ENCODE measurements around the gene ICA1L.
A peak's percentile ranks its signal among the peaks of the same experiment; 100 is the strongest.
"Not testable (repeated sequence)": the region's sequence is repeated elsewhere in the genome, so short reads cannot be mapped to it uniquely, and the experiment has no call there.

Gene ICA1L

DNA sequence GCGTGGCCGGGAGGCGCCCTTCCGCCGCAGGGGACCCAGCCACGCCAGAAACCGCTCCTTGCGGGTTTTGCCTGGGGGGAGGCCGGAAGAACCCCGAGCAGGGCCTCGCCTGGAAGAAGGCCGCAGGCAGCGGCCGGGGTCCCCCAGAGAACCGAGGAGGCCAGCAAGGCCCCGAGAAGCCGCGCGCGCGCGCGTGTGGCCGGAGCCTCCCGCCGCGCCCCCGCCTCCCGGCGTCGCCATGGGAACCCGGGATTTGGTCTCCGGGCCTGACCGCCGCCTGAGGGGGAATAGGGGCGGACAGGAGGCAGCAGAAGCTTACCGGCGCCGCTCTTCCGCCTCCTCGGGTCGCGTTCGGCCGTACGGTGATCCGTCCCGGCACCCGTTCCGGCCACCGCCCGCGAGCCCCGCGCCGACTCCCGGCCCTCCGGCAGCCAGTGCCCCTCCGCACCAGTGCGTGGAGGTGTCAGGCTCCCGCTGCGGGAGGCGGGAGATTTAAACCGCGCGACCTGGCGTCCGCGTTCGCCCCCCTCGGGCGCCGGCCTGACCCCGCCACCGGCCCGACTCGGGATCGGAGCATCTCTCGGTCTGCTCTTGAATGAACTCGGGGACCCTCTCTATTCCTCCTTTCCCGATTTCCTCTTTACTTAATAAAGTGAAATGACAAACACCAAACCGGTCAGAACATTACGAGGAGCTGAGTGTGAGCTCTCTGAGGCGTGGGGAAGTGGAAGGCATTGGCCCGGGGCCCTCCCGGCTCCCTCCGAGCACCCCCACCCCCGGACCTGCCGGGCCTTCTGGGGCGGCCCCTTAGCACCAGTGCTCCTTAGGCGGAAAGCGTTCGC lies at the start of gene ICA1L:
Gene ICA1L, minus strand, starts transcription at position 467 of the 842 bp plus-strand sequence. CDS start 42,757 bp downstream, outside the sequence.
- peak; percentile 91 for DNase-seq (ENCODE audit: low spot score)

DNA sequence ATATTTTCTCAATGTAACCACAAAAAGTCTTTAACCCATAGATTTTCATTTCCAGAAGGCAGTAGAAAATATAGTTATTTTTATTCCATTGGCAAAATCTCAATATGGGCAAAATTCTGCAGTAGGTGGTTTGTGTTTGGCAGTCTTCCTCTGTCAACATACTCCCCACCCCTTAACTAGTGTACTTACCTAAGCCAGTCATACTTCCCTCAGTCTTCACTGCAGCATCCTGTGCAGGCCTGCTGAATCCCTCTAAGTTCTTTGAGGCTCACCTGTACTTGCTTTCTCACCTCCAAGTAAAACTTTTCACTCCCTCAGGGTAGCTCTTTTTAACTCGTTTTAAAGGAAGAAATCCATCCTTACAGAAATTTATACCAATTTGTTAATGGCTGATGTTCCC lies 47.3 kb upstream of the ICA1L start:
- no peak for DNase-seq (ENCODE audit: low spot score)

DNA sequence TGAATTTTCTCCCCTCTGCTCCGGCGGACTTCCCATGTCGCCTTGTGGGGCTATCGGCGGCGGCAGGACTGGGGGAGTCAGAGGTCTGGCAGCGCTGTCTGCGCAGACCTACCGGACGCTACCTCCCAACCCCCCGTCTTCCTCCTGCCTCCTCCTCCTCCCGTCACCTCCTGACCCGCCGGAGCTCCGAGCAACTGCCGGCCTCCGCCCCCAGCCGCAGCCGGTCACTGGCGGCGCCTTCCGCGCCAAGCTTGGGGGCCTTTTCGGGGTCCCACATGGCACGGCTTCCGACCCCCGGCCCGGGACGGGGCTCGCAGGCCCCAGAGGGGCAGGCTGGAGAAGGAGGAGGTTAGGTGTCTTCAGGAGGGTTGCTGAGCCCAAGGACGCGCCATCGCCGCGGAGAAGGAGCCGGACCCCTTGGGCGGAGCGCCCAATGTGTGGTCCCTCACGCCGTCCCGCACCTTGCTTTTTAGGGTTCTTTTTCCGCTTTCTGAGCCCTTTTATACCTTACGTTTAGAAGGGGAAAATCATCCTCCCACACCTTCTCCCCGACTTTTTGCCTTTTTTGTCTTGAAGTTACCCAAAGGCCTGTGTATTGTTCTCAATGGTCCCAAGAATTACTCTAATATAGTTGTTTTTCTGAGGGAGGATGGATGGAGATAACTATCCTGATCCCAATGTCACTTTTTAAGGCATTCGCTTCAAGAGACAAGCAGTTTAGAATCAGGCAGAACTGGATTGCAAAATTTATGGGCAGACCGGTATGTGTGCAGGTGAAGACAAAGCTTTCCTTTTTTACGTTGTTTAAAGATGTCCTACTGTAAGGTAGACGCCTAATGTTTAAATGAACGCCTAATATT lies 41.0 kb upstream of the ICA1L start:
- not testable (repeated sequence) for DNase-seq (ENCODE audit: low spot score)

DNA sequence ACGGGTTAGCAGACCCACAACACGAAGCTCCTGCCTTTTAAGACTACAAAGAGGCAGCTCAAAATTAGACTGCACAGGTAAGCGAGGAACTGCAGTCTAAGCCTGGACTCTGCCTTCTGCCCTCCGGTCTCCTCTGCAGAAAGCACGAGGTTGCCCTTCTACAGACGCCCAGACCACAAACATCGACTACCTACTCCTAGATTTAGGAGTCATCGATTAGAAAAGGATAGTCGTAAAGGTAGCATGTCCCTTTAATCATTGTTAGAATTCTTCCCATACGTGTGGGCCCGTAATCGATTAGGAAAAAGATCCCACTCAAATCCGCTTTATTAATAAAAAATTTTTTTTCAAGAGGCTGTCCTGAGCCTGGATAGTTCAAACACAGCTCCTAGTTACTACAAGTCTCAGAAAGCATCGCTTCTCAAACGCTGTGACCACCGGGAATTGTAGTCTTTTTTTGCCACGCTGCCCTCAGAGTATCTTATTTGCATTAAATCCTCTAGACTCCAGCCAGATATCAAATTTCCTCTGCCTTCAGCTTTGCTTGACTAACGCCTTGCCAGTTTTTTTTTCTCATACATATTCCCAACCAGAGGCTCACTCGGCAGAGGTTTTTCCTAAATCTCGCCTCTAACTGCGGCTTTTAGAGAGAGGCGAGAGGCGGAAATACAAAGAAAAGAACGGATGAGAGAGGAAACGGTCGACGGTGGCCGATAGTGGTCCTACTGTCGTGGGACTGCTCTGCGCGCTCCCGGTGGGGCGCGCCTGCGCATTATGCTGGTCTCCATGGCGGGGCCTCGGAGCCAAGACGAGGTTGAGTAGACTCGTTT lies 40.2 kb upstream of the ICA1L start, which contains the start of the genes CARF and WDR12:
Gene CARF, plus strand, starts transcription at position 764 of the 830 bp plus-strand sequence. CDS start 29,628 bp downstream, outside the sequence.
Gene WDR12, minus strand, starts transcription at position 162 of the 830 bp plus-strand sequence. CDS start 197 bp downstream, outside the sequence.
- peak; percentile 96 for DNase-seq (ENCODE audit: low spot score)

- DNase-seq (ENCODE audit: low spot score) = no peak
Measured at GRCh38 chr2:202911203-202911511, 39.6 kb upstream of the ICA1L start.

GRCh38 chr2:202910698-202911097 lies 39.1 kb upstream of the ICA1L start:
- no peak for DNase-seq (ENCODE audit: low spot score)

GRCh38 chr2:202910250-202910649 lies 38.7 kb upstream of the ICA1L start:
- DNase-seq (ENCODE audit: low spot score) = not testable (repeated sequence)

GRCh38 chr2:202909394-202910192 lies 38.0 kb upstream of the ICA1L start:
- no peak for DNase-seq (ENCODE audit: low spot score)

DNA sequence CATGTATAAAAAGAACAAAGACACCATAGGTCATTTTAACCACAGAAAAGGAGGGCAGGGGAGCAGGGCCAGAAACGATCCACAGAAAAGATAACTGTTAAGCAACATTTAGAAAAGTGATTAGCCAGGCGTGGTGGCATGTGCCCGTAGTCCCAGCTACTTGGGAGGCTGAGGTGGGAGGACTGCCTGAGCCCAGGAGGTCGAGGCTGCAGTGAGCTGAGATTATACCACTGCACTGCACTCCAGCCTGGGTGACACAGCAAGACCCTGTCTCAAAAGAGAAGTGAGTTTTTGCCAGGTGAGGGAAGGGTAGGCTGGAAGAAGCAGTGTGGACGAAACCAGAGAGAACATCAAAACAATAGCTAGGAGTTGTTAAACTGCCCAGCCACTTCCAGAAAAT lies 36.6 kb upstream of the ICA1L start:
- DNase-seq (ENCODE audit: low spot score) = no peak

- not testable (repeated sequence) for DNase-seq (ENCODE audit: low spot score)
Measured at GRCh38 chr2:202905507-202905906, 33.9 kb upstream of the ICA1L start.

DNA sequence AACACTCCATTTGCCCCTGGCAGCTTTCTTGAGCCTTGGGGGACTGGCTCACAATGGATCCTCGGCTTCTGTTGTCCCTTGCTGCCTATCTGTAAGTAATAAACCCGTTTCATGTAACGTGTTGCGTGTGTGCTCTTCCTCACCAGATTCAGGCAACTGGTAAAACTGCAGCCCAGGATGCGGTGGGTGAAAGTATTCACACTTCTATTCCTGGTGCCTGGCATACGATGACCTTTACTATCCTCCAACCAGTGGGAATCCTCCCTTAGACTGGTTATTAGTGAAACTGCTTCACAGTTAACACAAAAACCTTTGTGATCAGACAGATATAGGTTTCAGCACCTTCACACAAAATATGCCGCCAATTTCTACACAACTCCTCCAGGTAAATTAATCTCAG lies 13.6 kb upstream of the ICA1L start:
- no peak for DNase-seq (ENCODE audit: low spot score)

- no peak for DNase-seq (ENCODE audit: low spot score)
Measured at GRCh38 chr2:202883987-202884675, 12.6 kb upstream of the ICA1L start.

- no peak for DNase-seq (ENCODE audit: low spot score)
Measured at GRCh38 chr2:202881570-202881969, 10.0 kb upstream of the ICA1L start.

DNA sequence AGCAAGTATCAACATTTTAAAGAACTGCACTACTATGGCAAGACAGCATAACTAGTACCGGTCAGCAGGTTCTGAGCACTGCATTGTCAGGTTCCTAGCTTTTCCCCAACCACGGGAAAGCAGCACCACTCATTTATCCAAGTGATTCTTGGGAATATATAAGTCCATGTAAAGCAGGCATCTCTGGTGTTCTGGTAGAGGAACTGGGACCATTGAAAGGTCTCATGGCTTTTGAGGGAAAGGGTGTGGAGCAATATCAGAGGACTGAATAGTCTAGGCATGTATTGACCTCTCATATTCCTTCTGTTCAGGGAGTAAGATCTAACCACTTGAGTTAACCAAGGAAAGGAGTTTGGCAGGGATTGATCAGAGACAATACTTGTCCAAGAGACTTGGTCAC lies 6.1 kb upstream of the ICA1L start:
- no peak for DNase-seq (ENCODE audit: low spot score)

- peak; percentile 58 for DNase-seq (ENCODE audit: low spot score)
Measured at GRCh38 chr2:202870431-202871299, 901 bp downstream of the ICA1L start.

- DNase-seq (ENCODE audit: low spot score) = no peak
Measured at GRCh38 chr2:202861987-202862386, 9.6 kb downstream of the ICA1L start.

- DNase-seq (ENCODE audit: low spot score) = no peak
Measured at GRCh38 chr2:202858601-202859000, 13.0 kb downstream of the ICA1L start.

DNA sequence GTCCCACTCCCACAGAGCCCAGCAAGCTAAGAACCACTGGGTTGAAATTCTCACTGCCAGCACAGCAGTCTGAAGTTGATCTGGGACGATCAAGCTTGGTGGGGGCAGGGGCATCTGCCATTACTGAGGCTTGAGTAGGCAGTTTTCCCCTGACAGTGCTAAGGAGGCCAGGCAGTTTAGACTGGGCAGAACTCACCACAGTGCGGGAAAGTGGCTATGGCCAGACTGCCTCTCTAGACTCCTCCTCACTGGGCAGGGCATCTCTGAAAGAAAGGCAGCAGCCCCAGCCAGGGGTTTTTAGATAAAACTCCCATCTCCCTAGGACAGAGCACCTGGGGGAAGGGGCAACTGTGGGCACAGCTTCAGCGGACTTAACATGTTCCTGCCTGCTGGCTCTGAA lies 22.2 kb downstream of the ICA1L start:
- not testable (repeated sequence) for DNase-seq (ENCODE audit: low spot score)

DNA sequence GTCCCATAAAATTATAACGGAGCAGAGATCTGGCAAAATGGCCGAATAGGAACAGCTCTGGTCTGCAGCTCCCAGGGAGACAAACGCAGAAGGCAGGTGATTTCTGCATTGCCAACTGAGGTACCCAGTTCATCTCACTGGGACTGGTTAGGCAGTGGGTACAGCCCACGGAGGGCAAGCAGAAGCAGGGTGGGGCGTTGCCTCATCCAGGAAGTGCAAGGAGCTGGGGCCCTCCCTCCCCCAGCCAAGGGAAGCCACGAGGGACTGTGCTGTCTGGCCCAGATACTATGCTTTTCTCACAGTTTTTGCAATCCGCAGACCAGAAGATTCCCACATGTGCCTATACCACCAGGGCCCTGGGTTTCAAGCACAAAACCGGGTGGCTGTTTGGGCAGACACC lies 22.8 kb downstream of the ICA1L start:
- no peak for DNase-seq (ENCODE audit: low spot score)
